ENCODE measurements around the gene TIAM2. TPM values are rescaled to one million over a fixed set of nuclear protein-coding genes. Genes with fewer than 3 reads are reported as not detected.

Gene TIAM2
- total RNA-seq, 3 donors from 2014 or later (not counting 1 experiment from before 2014, with no cell fraction given): 6.5 to 11.1 (median 8.7) TPM

DNA sequence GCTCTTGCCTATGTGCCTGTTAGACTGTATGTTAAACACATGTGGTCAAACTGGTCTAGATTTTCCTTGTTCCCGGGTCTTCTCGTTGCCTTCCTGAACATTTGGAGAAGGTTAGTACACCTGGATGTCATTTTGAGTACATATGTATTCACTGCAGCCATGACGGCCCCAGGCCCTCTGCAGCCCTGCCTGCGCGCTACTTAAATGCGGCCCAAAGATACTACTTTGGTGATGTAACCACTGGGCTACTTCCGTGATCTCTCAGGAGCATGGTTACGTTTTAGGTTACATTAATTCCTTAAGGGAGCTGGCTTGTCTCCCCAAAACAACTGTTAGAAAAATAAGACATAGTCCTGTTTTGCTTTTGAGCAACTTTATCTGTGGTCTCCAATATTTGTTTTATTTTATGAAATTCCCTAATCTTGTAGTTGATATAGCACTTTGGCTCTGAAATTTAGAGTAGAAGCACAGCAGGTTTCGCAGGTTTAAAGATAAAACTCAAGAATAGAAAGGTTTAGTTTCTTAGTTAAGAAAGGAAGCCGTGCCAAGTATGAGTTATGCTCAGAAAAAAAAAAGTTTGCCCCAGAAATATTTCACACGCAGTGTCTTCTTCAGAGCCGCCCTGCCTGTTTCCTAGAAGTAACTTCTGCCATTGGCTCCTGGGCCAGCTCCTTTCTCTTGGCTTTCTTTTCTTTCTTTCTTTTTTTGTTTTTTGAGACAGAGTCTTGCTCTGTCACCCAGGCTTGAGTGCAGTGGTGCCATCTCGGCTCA is 38.1 kb downstream of the TIAM2 start:
- TF ChIP-seq, protein P1, sequence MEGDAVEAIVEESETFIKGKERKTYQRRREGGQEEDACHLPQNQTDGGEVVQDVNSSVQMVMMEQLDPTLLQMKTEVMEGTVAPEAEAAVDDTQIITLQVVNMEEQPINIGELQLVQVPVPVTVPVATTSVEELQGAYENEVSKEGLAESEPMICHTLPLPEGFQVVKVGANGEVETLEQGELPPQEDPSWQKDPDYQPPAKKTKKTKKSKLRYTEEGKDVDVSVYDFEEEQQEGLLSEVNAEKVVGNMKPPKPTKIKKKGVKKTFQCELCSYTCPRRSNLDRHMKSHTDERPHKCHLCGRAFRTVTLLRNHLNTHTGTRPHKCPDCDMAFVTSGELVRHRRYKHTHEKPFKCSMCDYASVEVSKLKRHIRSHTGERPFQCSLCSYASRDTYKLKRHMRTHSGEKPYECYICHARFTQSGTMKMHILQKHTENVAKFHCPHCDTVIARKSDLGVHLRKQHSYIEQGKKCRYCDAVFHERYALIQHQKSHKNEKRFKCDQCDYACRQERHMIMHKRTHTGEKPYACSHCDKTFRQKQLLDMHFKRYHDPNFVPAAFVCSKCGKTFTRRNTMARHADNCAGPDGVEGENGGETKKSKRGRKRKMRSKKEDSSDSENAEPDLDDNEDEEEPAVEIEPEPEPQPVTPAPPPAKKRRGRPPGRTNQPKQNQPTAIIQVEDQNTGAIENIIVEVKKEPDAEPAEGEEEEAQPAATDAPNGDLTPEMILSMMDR (IDR thresholded peaks at IDR 0.05): no peak
- peaks cover 3 to 15% of the 10 kb centered on the region in 2 donors for H3K27me3 Mint-ChIP-seq (ENCODE audit: low read depth in 2 of 2)
- H3K4me1 Mint-ChIP-seq: no peaks in the 10 kb centered on the region

DNA sequence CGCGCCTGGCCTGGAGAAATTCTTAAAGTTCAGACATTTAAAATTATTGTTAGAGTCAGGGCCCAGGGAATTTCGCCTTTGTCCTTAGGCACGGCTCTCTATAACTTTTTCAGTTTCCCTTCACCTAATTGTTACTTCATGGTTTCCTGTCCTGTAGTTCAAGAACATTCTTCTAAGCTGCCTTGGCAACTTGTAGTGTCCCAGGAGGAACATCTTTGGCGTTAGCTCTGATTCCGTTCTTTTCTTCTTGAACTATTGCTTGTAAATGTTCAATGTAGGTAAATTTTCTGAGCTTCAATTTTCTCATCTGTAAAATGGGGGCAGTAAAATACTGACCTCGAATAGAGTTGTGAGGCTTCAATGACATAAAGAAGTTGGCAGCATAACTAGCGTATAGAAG is 41.8 kb downstream of the TIAM2 start:
- H3K4me3 Mint-ChIP-seq: no peak overlapping the region

More for the DNA sequence above, 38.1 kb downstream of the TIAM2 start:
- H3K4me3 Mint-ChIP-seq: no peak overlapping the region
- Histone ChIP-seq H3K9me3 (ENCODE audit: control insufficient read depth, insufficient read depth, low read length) (no peaks in the 10 kb centered on the region), H3K27ac (ENCODE audit: low read length) (no peak overlapping the region), H3K36me3 (ENCODE audit: control insufficient read depth, insufficient read depth, low read length) (no peaks in the 10 kb centered on the region), H3K4me1 (ENCODE audit: control insufficient read depth, insufficient read depth, low read length) (no peaks in the 10 kb centered on the region), H3K27me3 (ENCODE audit: control insufficient read depth, insufficient read depth, low read length) (no peaks in the 10 kb centered on the region), H3K4me3 (ENCODE audit: low read length) (no peak overlapping the region)
- intact Hi-C loops (cut with micrococcal nuclease): no loop called here
- no peak for DNase-seq
- no peaks in the 10 kb centered on the region for H3K9me3 Mint-ChIP-seq
- WGBS (ENCODE audit: insufficient coverage): 95% methylated on average over 13 of the region's 13 CpGs
- no peak for ATAC-seq
- H3K27ac Mint-ChIP-seq: no peak overlapping the region
- no peaks in the 10 kb centered on the region for H3K36me3 Mint-ChIP-seq

DNA sequence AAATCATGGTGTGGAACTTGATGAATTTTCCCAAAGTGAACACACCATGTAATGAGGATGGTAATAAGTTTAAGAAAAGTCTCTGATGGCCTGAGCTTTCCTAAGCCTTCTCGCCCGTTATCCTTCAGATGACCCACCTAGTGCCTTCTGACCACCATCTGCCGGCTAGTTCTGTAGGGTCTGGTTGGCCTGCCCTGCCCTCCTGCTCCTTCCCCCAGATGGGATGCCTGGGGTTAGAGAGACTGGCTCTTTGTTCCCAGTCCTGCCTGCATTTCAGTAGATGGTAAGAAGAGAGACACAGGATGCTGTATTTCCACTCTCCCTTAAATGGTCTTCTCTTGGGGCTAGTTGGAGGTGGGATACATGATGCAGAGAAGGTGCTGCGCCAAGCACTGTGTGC is 43.0 kb downstream of the TIAM2 start:
- Mint-ChIP-seq H3K9me3 (no peaks in the 10 kb centered on the region), H3K27me3 (ENCODE audit: low read depth in 2 of 2) (peaks cover 0 to 8% of the 10 kb centered on the region in 2 donors), H3K36me3 (no peaks in the 10 kb centered on the region), H3K27ac (no peak overlapping the region), H3K4me1 (no peaks in the 10 kb centered on the region), H3K4me3 (no peak overlapping the region)
- no peaks in the 10 kb centered on the region for H3K9me3 ChIP-seq (ENCODE audit: control insufficient read depth, insufficient read depth, low read length)
- no peaks in the 10 kb centered on the region for H3K36me3 ChIP-seq (ENCODE audit: control insufficient read depth, insufficient read depth, low read length)
- DNase-seq (no peak), ATAC-seq (no peak)
- intact Hi-C loops (cut with micrococcal nuclease): no loop called here
- TF ChIP-seq, protein P1 (IDR thresholded peaks at IDR 0.05): no peak
- no peak overlapping the region for H3K27ac ChIP-seq (ENCODE audit: low read length)
- H3K27me3 ChIP-seq (ENCODE audit: control insufficient read depth, insufficient read depth, low read length): no peaks in the 10 kb centered on the region
- H3K4me1 ChIP-seq (ENCODE audit: control insufficient read depth, insufficient read depth, low read length): no peaks in the 10 kb centered on the region
- WGBS (ENCODE audit: insufficient coverage): 100% methylated on average over 4 of the region's 4 CpGs
- H3K4me3 ChIP-seq (ENCODE audit: low read length): no peak overlapping the region

More for the DNA sequence above, 41.8 kb downstream of the TIAM2 start:
- Histone ChIP-seq H3K9me3 (ENCODE audit: control insufficient read depth, insufficient read depth, low read length) (no peaks in the 10 kb centered on the region), H3K36me3 (ENCODE audit: control insufficient read depth, insufficient read depth, low read length) (no peaks in the 10 kb centered on the region), H3K4me1 (ENCODE audit: control insufficient read depth, insufficient read depth, low read length) (no peaks in the 10 kb centered on the region), H3K27me3 (ENCODE audit: control insufficient read depth, insufficient read depth, low read length) (no peaks in the 10 kb centered on the region), H3K27ac (ENCODE audit: low read length) (no peak overlapping the region), H3K4me3 (ENCODE audit: low read length) (no peak overlapping the region)
- 93% methylated on average over 8 of the region's 8 CpGs for WGBS (ENCODE audit: insufficient coverage)
- Mint-ChIP-seq H3K9me3 (no peaks in the 10 kb centered on the region), H3K27ac (no peak overlapping the region), H3K36me3 (no peaks in the 10 kb centered on the region), H3K4me1 (no peaks in the 10 kb centered on the region), H3K27me3 (ENCODE audit: low read depth in 2 of 2) (peaks cover under 1 to 15% of the 10 kb centered on the region in 2 donors)
- TF ChIP-seq, protein P1 (IDR thresholded peaks at IDR 0.05): no peak
- DNase-seq (no peak), ATAC-seq (no peak)
- intact Hi-C loops (cut with micrococcal nuclease): no loop called here

DNA sequence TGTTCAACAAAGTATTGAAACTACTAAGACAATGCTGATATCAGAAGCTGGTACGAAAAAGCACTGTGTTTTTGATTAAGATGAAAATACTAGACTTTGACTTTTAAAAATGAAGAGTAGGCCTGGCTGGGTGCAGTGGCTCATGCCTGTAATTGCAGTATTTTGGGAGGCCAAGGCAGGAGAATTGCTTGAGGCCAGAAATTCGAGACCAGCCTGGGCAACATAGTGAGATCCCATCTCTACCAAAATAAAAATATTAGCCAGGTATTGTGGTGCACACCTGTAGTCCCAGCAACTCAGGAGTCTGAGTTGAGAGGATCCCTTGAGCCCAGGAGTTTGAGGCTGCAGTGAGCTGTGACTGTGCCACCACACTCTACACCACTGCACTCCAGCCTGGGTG is 43.4 kb downstream of the TIAM2 start:
- no peaks in the 10 kb centered on the region for H3K9me3 ChIP-seq (ENCODE audit: control insufficient read depth, insufficient read depth, low read length)
- DNase-seq (no peak), ATAC-seq (no peak)
- WGBS (ENCODE audit: insufficient coverage): 66% methylated on average over 2 of the region's 2 CpGs
- intact Hi-C loops (cut with micrococcal nuclease): no loop called here
- Mint-ChIP-seq H3K36me3 (no peaks in the 10 kb centered on the region), H3K4me1 (no peaks in the 10 kb centered on the region), H3K27me3 (ENCODE audit: low read depth in 2 of 2) (peaks cover 0 to 7% of the 10 kb centered on the region in 2 donors), H3K27ac (no peak overlapping the region), H3K4me3 (no peak overlapping the region), H3K9me3 (no peaks in the 10 kb centered on the region)
- TF ChIP-seq, protein P1 (IDR thresholded peaks at IDR 0.05): no peak
- no peaks in the 10 kb centered on the region for H3K36me3 ChIP-seq (ENCODE audit: control insufficient read depth, insufficient read depth, low read length)
- H3K27me3 ChIP-seq (ENCODE audit: control insufficient read depth, insufficient read depth, low read length): no peaks in the 10 kb centered on the region
- H3K27ac ChIP-seq (ENCODE audit: low read length): no peak overlapping the region
- H3K4me1 ChIP-seq (ENCODE audit: control insufficient read depth, insufficient read depth, low read length): no peaks in the 10 kb centered on the region
- H3K4me3 ChIP-seq (ENCODE audit: low read length): no peak overlapping the region
